HG02973 (cell line): ENCODE data around the gene ADCY5.

ENCODE experiments used
- ATAC-seq: cut with Tn5 transposase; IDR thresholded peaks from one replicate; pipeline ENCODE4 v1.9.1; 2021; ENCODE audit warnings: moderate library complexity; ENCODE audit not compliant: unreplicated experiment

The ADCY5 gene

DNA sequence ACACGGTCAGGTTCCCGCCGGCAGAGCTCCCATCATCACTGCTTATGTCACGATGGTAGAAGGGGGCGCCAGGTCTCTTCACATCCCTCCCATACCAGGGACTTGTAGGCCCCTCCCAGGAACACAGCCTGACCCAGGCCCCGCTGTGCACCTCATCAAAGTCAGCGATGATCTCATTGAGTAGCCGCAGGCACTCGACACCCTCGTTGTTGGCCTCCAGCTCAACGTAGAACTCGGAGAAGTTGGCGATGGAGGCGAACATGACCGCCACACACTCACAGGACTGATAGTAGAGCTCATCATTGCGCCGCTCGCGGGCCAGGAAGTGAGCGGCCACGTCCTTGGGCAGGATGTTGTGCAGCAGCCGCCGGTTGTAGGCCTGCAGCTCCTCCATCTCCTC lies 157.9 kb downstream of the ADCY5 start:
- no peak for ATAC-seq

- no peak for ATAC-seq
Measured at GRCh38 chr3:123290107-123290930, 158.6 kb downstream of the ADCY5 start.

- ATAC-seq, result no peak
Measured at GRCh38 chr3:123289391-123290106, 159.3 kb downstream of the ADCY5 start.

GRCh38 chr3:123287962-123288302 lies 161.0 kb downstream of the ADCY5 start:
- ATAC-seq, result no peak

DNA sequence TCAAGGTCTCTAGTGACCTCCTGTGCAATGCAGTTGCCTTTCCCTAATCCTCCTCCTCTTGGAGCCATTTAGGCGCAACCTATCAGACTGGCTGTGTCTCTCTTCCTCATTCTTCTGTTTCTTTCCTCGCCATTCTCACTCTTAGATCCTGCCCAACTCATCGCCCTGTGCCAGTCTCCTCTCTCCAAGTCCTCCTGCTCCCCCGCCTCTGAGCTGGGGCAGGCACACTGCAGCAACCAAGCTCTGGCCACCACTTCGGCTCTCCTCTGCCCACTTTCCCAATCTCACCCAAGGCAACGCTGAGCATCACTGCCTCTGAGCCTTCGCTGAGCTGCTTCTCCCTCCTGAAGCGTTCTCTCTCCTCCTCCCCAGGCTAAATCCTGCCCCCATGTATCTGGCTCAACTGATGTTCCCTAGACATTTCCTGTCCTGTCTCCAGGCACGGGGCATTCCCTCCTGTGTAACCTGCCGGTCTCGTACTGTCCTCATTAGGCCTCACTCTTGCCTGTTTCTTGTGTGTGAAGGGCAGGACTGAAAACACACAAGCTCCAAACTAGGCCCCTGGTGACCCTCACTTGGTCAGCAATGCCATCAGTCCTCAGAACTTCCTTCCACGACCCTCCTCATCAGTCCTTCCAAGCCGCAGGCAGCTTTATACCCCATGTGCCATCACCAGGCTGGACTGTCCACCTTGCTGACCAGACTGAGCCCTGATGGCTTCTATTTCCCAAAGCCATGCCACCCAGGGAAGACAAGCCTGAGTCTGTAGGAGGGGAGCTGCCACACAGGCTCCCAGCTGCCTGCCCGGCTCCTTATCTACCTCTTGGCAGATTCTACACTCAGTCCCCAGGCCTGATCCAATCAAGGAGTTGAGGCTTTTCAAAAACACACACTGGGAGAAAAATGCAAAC lies 161.6 kb downstream of the ADCY5 start:
- no peak for ATAC-seq

- ATAC-seq, result no peak
Measured at GRCh38 chr3:123286308-123287023, 162.4 kb downstream of the ADCY5 start.

- ATAC-seq, result no peak
Measured at GRCh38 chr3:123285931-123286307, 163.0 kb downstream of the ADCY5 start.

DNA sequence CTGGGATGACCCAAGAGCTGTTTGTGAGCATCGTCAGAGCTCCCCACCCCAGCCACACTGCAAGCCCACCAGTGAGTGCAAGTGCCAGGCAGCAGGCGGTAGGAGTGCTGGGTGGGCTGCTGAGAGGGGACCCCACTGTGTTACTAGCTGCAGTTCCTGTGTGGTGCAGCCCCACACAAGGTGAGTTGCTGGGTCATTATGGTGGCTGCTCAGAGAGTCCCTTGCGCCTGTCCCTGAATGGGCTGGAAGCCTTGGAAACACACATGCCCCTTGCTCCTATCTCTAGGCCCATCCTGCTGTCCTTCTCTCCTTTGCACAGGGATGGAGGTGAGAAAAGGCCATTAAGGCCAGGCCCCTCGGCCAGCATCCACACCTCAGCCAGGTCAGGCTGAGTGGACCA lies 163.4 kb downstream of the ADCY5 start:
- no peak for ATAC-seq

- ATAC-seq, result no peak
Measured at GRCh38 chr3:123285066-123285465, 163.8 kb downstream of the ADCY5 start.

- no peak for ATAC-seq
Measured at GRCh38 chr3:123284399-123285010, 164.4 kb downstream of the ADCY5 start.

DNA sequence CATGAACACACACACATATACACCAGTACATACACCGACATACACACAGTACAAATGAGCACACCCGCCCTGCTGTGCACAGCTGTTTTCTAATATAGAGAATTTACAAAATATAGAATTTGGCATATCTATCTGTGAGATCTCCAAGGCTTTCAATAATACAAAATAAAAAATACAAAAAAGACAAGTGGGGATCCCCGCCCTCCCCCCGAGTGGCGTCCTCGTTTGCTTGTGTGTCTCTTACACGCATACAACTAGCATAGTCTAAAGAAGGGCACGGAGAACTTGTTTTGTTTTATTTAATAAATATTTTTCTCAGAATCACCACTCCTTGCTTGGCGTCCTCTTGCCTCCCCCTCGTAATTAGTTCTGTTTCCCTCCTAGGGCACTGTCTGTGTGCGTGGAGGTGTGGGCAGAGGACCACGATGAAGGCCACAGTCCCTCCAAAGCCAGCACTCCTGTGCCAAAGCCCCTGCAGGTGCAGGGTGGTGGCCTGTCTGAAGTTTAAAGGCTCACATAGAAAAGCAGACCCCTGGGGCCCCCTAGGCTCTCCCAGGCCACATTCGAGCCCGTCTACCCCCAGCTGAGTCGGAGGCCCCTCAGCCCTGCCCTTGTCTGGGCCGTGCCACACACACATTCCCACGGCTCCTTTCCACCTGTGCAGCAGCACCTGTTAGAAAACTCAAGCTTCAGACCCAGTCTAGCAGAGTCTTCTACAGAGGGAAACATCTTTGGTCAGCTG lies 165.1 kb downstream of the ADCY5 start:
- ATAC-seq, result no peak

- ATAC-seq, result no peak
Measured at GRCh38 chr3:123283074-123283473, 165.8 kb downstream of the ADCY5 start.

- no peak for ATAC-seq
Measured at GRCh38 chr3:123282461-123282860, 166.4 kb downstream of the ADCY5 start.

DNA sequence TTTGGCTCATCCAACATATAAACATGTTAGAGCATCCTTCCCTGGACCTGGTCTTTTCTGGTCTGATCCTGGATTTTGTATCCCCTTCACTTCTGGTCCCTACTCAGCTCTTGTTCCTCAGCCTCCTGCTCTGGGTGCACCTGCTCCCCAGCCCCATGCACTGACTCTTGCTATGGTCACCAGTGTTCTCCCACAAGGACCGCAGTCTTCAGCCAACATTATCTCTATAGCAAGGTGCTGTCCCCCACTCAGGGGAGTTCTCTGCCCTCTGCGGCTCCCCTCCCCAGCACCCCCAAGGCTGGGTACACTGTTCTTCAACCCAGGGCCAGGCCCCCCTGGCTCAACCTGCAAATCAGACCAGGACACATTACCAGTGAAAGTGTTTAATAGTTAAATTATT lies 167.0 kb downstream of the ADCY5 start:
- ATAC-seq, result no peak

GRCh38 chr3:123281406-123281805 lies 167.5 kb downstream of the ADCY5 start:
- ATAC-seq, result no peak

- ATAC-seq, result no peak
Measured at GRCh38 chr3:123279121-123279520, 169.8 kb downstream of the ADCY5 start.

DNA sequence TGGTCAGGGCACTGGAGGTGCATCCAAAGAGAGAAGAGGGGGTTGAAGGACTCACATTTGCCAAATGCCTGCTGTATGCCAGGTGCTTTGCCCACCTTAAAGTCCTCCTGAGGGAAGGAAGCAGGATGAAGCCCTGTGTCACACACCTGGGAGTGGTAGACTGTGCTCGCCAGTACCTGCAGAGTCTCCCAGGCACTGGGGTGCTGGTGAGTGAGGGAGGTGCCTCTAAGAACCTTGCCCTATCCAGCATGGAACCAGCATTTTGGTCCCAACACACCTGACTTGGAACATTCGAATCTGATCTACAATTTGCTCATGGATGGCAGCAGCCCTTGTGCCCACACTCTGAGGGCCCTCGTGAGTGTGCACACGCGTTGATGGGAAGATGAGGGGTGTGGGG lies 170.4 kb downstream of the ADCY5 start:
- ATAC-seq, result no peak

- ATAC-seq, result no peak
Measured at GRCh38 chr3:123277106-123277505, 171.8 kb downstream of the ADCY5 start.

GRCh38 chr3:123276346-123277006 lies 172.4 kb downstream of the ADCY5 start:
- ATAC-seq, result no peak
